ENCODE data around the gene FOXP4. TPM values are rescaled to one million over a fixed set of nuclear protein-coding genes. Genes with fewer than 3 reads are reported as not detected.

FOXP4 gene
- total and polyA plus RNA-seq, 8 donors, result 7.9 to 70.4 (median 30.7) TPM

DNA sequence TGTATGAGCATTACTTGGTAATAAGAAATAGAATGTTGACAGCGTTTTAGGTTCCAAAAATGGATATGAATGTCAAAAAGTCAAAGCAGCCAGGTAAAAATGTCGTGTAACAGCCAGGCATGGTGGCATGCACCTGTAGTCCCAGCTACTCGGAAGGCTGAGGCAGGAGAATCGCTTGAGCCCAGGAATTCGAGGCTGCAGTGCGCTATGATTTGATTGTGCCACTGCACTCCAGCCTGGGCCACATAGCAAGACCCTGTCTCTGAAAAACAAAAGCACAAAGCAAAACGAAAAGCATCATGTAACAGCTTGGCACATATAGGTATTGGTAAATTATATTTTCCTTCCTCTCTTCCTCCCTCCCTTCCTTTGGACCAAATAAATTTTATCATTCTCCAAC, 16.2 kb upstream of the FOXP4 start:
- no peak overlapping the region for H3K4me3 ChIP-seq
- no peak overlapping the region for H3K27ac ChIP-seq
- intact Hi-C loops (cut with DNase I; ENCODE audit: low total_unique reads), result no loop called here
- H3K9me3 ChIP-seq, result no peaks in the 10 kb centered on the region
- no peak for DNase-seq
- peaks cover 18 to 46% (median 41%) of the 10 kb centered on the region in 4 donors for H3K4me1 ChIP-seq
- H3K27me3 ChIP-seq, result peaks cover 0 to 29% (median 0%) of the 10 kb centered on the region in 3 donors
- WGBS, 5 donors, result 71 to 85% (median 81%) methylated on average over 7 of the region's 7 CpGs
- TF ChIP-seq CTCF (IDR thresholded peaks at IDR 0.05) (no peak), POLR2A (IDR thresholded peaks at IDR 0.05) (no peak), POLR2AphosphoS5 (IDR thresholded peaks at IDR 0.05) (no peak), EP300 (IDR thresholded peaks at IDR 0.05) (no peak)
- no peaks in the 10 kb centered on the region for H3K36me3 ChIP-seq

DNA sequence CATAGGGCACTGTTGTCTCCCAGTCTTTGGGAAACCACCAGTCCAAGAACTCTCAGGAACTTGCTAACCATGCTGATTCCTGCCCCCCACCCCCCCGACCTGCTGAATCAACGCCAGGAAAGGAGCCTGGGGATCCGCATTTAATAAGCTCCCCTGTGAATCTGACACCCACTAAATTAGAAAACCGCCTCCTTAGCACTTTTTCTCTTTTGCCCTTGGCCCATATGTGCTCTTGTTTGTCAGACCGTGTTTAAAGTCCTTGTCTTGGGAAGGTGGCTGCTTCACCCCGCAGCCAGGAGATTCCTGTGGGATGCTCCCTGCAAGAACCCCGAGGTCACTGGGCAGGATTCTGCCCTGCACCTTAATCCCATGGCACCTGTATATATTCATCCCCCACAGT, 15.7 kb upstream of the FOXP4 start:
- Histone ChIP-seq H3K4me1 (peaks cover 18 to 46% (median 41%) of the 10 kb centered on the region in 4 donors), H3K27ac (no peak overlapping the region), H3K27me3 (peaks cover 0 to 29% (median 0%) of the 10 kb centered on the region in 3 donors), H3K36me3 (no peaks in the 10 kb centered on the region), H3K4me3 (no peak overlapping the region), H3K9me3 (no peaks in the 10 kb centered on the region)
- TF ChIP-seq EP300 (IDR thresholded peaks at IDR 0.05), result no peak
- no peak for TF ChIP-seq POLR2A (IDR thresholded peaks at IDR 0.05)
- no peak for TF ChIP-seq CTCF (IDR thresholded peaks at IDR 0.05)
- DNase-seq, result no peak
- intact Hi-C loops (cut with DNase I; ENCODE audit: low total_unique reads), result no loop called here
- 85 to 97% (median 88%) methylated on average over 7 of the region's 7 CpGs for WGBS, 5 donors

DNA sequence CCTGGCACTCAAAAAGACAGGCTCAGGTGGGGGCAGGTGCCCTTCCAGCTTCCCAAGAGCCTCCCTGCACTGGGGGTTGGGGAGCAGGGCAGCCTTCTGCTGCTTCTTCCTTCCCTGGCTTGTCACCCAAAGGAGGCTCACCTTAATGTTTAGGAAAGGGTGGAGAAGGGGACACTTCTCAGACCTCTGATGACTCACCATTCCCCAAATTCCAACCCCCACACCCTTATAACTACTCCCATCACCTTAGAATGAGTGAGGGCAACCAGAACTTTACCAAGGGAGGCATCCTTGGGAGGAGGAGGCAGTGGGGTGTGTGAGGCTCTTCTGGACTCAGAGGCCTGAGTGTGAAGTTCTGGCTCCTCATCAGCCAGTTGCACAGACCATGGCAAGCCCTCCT, 15.2 kb upstream of the FOXP4 start:
- peaks cover 18 to 49% (median 42%) of the 10 kb centered on the region in 4 donors for H3K4me1 ChIP-seq
- TF ChIP-seq EP300 (IDR thresholded peaks at IDR 0.05) (no peak), POLR2A (IDR thresholded peaks at IDR 0.05) (no peak), CTCF (IDR thresholded peaks at IDR 0.05) (no peak), POLR2AphosphoS5 (IDR thresholded peaks at IDR 0.05) (no peak)
- no peak overlapping the region for H3K4me3 ChIP-seq
- no peak for DNase-seq
- no peaks in the 10 kb centered on the region for H3K9me3 ChIP-seq
- intact Hi-C loops (cut with DNase I; ENCODE audit: low total_unique reads), result no loop called here
- H3K27ac ChIP-seq, result no peak overlapping the region
- peaks cover 0 to 29% (median 0%) of the 10 kb centered on the region in 3 donors for H3K27me3 ChIP-seq
- H3K36me3 ChIP-seq, result no peaks in the 10 kb centered on the region

DNA sequence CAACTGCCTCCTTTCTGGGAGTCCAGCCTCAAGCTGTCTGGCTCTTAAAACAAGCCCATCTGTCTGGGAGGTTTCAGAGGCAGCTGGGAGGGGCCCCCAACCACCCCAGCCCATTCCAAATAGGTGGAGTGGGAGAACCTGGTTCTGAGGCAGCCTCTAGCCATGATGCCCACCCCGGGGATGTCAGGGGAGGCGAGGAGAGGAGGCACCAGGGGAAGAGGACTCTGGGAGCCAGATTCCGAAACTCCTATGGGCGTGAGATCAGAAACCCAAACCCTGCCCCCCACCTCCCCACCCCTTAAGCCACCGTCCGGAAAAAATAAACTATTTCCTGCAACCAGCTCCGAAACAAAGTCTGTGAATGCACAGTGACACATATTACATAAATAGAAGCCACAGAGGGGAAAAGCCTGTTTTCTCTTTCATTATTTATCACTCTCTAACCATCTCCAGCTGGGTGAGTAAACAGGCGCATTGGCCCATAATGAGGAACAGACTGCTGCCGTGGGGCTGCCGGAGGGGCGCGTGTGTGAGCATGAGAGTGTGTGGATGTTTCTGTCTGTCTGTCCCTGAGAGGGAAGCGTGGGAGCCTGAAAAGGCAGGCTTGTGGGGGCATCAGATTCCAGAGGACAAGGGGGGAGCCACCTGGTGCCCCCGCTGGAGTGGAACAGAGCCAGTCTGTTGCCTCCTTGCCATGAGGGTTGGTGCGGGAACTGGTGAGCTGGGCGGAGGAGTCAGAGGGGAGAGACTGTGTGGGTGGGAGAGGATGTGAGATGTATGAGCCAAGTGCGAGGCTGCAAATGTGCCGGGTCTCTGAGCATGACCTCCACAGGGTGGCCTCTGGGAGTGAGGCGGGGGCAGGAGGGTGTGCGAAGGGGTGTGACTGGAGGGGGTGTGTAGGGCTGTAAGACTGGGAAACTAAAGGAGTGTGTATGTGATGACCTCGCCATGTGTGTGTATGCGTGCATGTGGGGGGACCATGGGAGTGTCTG, 14.3 kb upstream of the FOXP4 start:
- peak overlapping the region in 2 of 5 donors; percentile 4 to 27 for H3K27ac ChIP-seq
- 35 to 50% (median 37%) methylated on average over 22 of the region's 22 CpGs for WGBS, 5 donors
- no peak for TF ChIP-seq POLR2A (IDR thresholded peaks at IDR 0.05)
- TF ChIP-seq EP300 (IDR thresholded peaks at IDR 0.05), result no peak
- TF ChIP-seq POLR2AphosphoS5 (IDR thresholded peaks at IDR 0.05), result no peak
- no peak for TF ChIP-seq CTCF (IDR thresholded peaks at IDR 0.05)
- peaks cover 18 to 56% (median 49%) of the 10 kb centered on the region in 4 donors for H3K4me1 ChIP-seq
- H3K27me3 ChIP-seq, result peaks cover 0 to 29% (median 0%) of the 10 kb centered on the region in 3 donors
- intact Hi-C loops (cut with DNase I; ENCODE audit: low total_unique reads), result no loop called here
- no peaks in the 10 kb centered on the region for H3K36me3 ChIP-seq
- no peaks in the 10 kb centered on the region for H3K9me3 ChIP-seq
- DNase-seq, result peak in 1 of 2 donors; percentile 71
- H3K4me3 ChIP-seq, result peak overlapping the region in 1 of 4 donors; percentile 27
